Activated CD4-positive, alpha-beta memory T cell treated with anti-CD3 and anti-CD28 coated beads, Interleukin-2, amount 10 ng/mL, durations not matched to agents 7 days and 5 days (primary cell): ENCODE measurements around the gene SLC38A4. TPM values are rescaled to one million over a fixed set of nuclear protein-coding genes. Genes with fewer than 3 reads are reported as not detected.
"Not testable (repeated sequence)": the region's sequence is repeated elsewhere in the genome, so short reads cannot be mapped to it uniquely, and the experiment has no call there.

Experiments used
- CTCF ChIA-PET: fragments of 350-600 bp; sonication (Branson Sonifier 250); formaldehyde crosslinking; loops from one replicate; lab custom pipeline; 2021; ENCODE audit warnings: antibody characterized with exemption, inconsistent platforms; lab: Charles Lee
- POLR2A ChIA-PET: fragments of 350-600 bp; sonication (Branson Sonifier 250); formaldehyde crosslinking; loops from one replicate; lab custom pipeline; 2021; ENCODE audit warnings: antibody characterized with exemption; lab: Charles Lee
- DNase-seq: peaks from one replicate; pipeline ENCODE4 v3.0.0-alpha.2; 2020
- H3K27ac Mint-ChIP-seq: one replicate; pipeline ENCODE4 v1.8.0; 2021; ENCODE audit warnings: mild to moderate bottlenecking, mixed read lengths
- H3K27me3 Mint-ChIP-seq: one replicate; pipeline ENCODE4 v1.8.0; 2021; ENCODE audit warnings: mixed read lengths
- H3K36me3 Mint-ChIP-seq: one replicate; pipeline ENCODE4 v1.8.0; 2021; ENCODE audit warnings: low read depth, mixed read lengths
- H3K4me1 Mint-ChIP-seq: one replicate; pipeline ENCODE4 v1.8.0; 2021; ENCODE audit warnings: mixed read lengths
- H3K4me3 Mint-ChIP-seq: one replicate; pipeline ENCODE4 v1.8.0; 2021; ENCODE audit warnings: mild to moderate bottlenecking, mixed read lengths
- H3K9me3 Mint-ChIP-seq: one replicate; pipeline ENCODE4 v1.8.0; 2021; ENCODE audit warnings: mixed read lengths
- total RNA-seq, 2 experiments: library from RNA; stranded (reverse); gene quantifications; one replicate each; pipeline ENCODE4 v1.2.3, GENCODE V29; 2021

The SLC38A4 gene
- not detected for total RNA-seq

- H3K4me3 Mint-ChIP-seq = no peak within 1 kb of the TSS
- H3K4me1 Mint-ChIP-seq = peaks cover 1% of the 10 kb centered on the region
- H3K36me3 Mint-ChIP-seq = no peaks in the 10 kb centered on the region
- H3K27ac Mint-ChIP-seq = no peak within 1 kb of the TSS
- H3K27me3 Mint-ChIP-seq = peaks cover 57% of the 10 kb centered on the region
- POLR2A ChIA-PET = no interaction called here
- H3K9me3 Mint-ChIP-seq = no peaks in the 10 kb centered on the region
- CTCF ChIA-PET = no interaction called here
- no peak for DNase-seq
These were observed at the start of gene SLC38A4 for GRCh38 chr12:46825591-46826414. Gene SLC38A4 (minus strand): TSS chr12:46825997. CDS start chr12:46793071, 32,926 bp downstream.

- Mint-ChIP-seq H3K4me3 (no peak overlapping the region), H3K9me3 (peaks cover 13% of the 10 kb centered on the region), H3K27me3 (peaks cover 20% of the 10 kb centered on the region), H3K4me1 (no peaks in the 10 kb centered on the region), H3K36me3 (no peaks in the 10 kb centered on the region), H3K27ac (no peak overlapping the region)
- ChIA-PET POLR2A (no interaction called here), CTCF (no interaction called here)
- DNase-seq = no peak
These were observed 49.3 kb upstream of the SLC38A4 start for GRCh38 chr12:46875095-46875494.

GRCh38 chr12:46874642-46875041 is 48.8 kb upstream of the SLC38A4 start:
- H3K4me3 Mint-ChIP-seq = no peak overlapping the region
- ChIA-PET CTCF (no interaction called here), POLR2A (no interaction called here)
- DNase-seq = no peak
- H3K9me3 Mint-ChIP-seq = peaks cover 13% of the 10 kb centered on the region
- peaks cover 20% of the 10 kb centered on the region for H3K27me3 Mint-ChIP-seq
- H3K27ac Mint-ChIP-seq = no peak overlapping the region
- no peaks in the 10 kb centered on the region for H3K4me1 Mint-ChIP-seq
- H3K36me3 Mint-ChIP-seq = no peaks in the 10 kb centered on the region

GRCh38 chr12:46872135-46872534 is 46.3 kb upstream of the SLC38A4 start:
- Mint-ChIP-seq H3K27me3 (peaks cover 5% of the 10 kb centered on the region), H3K4me3 (no peak overlapping the region), H3K4me1 (no peaks in the 10 kb centered on the region), H3K36me3 (no peaks in the 10 kb centered on the region), H3K27ac (no peak overlapping the region), H3K9me3 (peaks cover 5% of the 10 kb centered on the region)
- CTCF ChIA-PET = no interaction called here
- POLR2A ChIA-PET = no interaction called here
- no peak for DNase-seq

GRCh38 chr12:46865311-46865710 is 39.5 kb upstream of the SLC38A4 start:
- ChIA-PET CTCF (no interaction called here), POLR2A (no interaction called here)
- DNase-seq = no peak
- no peak overlapping the region for H3K4me3 Mint-ChIP-seq
- peaks cover 8% of the 10 kb centered on the region for H3K9me3 Mint-ChIP-seq
- no peaks in the 10 kb centered on the region for H3K4me1 Mint-ChIP-seq
- no peaks in the 10 kb centered on the region for H3K27me3 Mint-ChIP-seq
- H3K27ac Mint-ChIP-seq = no peak overlapping the region
- no peaks in the 10 kb centered on the region for H3K36me3 Mint-ChIP-seq

- no peak for DNase-seq
- CTCF ChIA-PET = no interaction called here
- H3K4me1 Mint-ChIP-seq = no peaks in the 10 kb centered on the region
- peaks cover 13% of the 10 kb centered on the region for H3K9me3 Mint-ChIP-seq
- POLR2A ChIA-PET = no interaction called here
- H3K27ac Mint-ChIP-seq = no peak overlapping the region
- no peaks in the 10 kb centered on the region for H3K36me3 Mint-ChIP-seq
- peaks cover 2% of the 10 kb centered on the region for H3K27me3 Mint-ChIP-seq
- H3K4me3 Mint-ChIP-seq = no peak overlapping the region
These were observed 32.6 kb upstream of the SLC38A4 start for GRCh38 chr12:46858368-46858767.

GRCh38 chr12:46857486-46857885 is 31.7 kb upstream of the SLC38A4 start:
- H3K36me3 Mint-ChIP-seq = no peaks in the 10 kb centered on the region
- CTCF ChIA-PET = no interaction called here
- no peaks in the 10 kb centered on the region for H3K4me1 Mint-ChIP-seq
- peaks cover 2% of the 10 kb centered on the region for H3K27me3 Mint-ChIP-seq
- no peak overlapping the region for H3K4me3 Mint-ChIP-seq
- POLR2A ChIA-PET = no interaction called here
- H3K27ac Mint-ChIP-seq = no peak overlapping the region
- H3K9me3 Mint-ChIP-seq = peaks cover 13% of the 10 kb centered on the region
- no peak for DNase-seq

- H3K36me3 Mint-ChIP-seq = no peaks in the 10 kb centered on the region
- H3K27ac Mint-ChIP-seq = no peak overlapping the region
- POLR2A ChIA-PET = no interaction called here
- DNase-seq = no peak
- H3K9me3 Mint-ChIP-seq = peaks cover 13% of the 10 kb centered on the region
- H3K4me3 Mint-ChIP-seq = no peak overlapping the region
- peaks cover 2% of the 10 kb centered on the region for H3K27me3 Mint-ChIP-seq
- CTCF ChIA-PET = no interaction called here
- no peaks in the 10 kb centered on the region for H3K4me1 Mint-ChIP-seq
These were observed 30.0 kb upstream of the SLC38A4 start for GRCh38 chr12:46855760-46856159.

- H3K27me3 Mint-ChIP-seq, DNase-seq, H3K27ac Mint-ChIP-seq, H3K4me3 Mint-ChIP-seq, CTCF ChIA-PET, H3K9me3 Mint-ChIP-seq, H3K36me3 Mint-ChIP-seq, POLR2A ChIA-PET, H3K4me1 Mint-ChIP-seq: not testable (repeated sequence)
These were observed 28.4 kb upstream of the SLC38A4 start for GRCh38 chr12:46854188-46854587.

GRCh38 chr12:46848792-46849191 is 23.0 kb upstream of the SLC38A4 start:
- H3K4me1 Mint-ChIP-seq, H3K27ac Mint-ChIP-seq, H3K36me3 Mint-ChIP-seq, H3K27me3 Mint-ChIP-seq, CTCF ChIA-PET, H3K4me3 Mint-ChIP-seq, POLR2A ChIA-PET, DNase-seq, H3K9me3 Mint-ChIP-seq: not testable (repeated sequence)

- POLR2A ChIA-PET = no interaction called here
- no peaks in the 10 kb centered on the region for H3K4me1 Mint-ChIP-seq
- H3K4me3 Mint-ChIP-seq = no peak overlapping the region
- DNase-seq = no peak
- no peaks in the 10 kb centered on the region for H3K36me3 Mint-ChIP-seq
- peaks cover 2% of the 10 kb centered on the region for H3K27me3 Mint-ChIP-seq
- CTCF ChIA-PET = no interaction called here
- H3K27ac Mint-ChIP-seq = no peak overlapping the region
- H3K9me3 Mint-ChIP-seq = peaks cover 2% of the 10 kb centered on the region
These were observed 21.2 kb upstream of the SLC38A4 start for GRCh38 chr12:46847001-46847400.

- Mint-ChIP-seq H3K27ac (no peak overlapping the region), H3K36me3 (no peaks in the 10 kb centered on the region), H3K27me3 (peaks cover 12% of the 10 kb centered on the region), H3K4me1 (no peaks in the 10 kb centered on the region), H3K4me3 (no peak overlapping the region), H3K9me3 (peaks cover 2% of the 10 kb centered on the region)
- no peak for DNase-seq
- POLR2A ChIA-PET = no interaction called here
- CTCF ChIA-PET = no interaction called here
These were observed 18.0 kb upstream of the SLC38A4 start for GRCh38 chr12:46843811-46844210.

GRCh38 chr12:46841891-46842290 is 16.1 kb upstream of the SLC38A4 start:
- Mint-ChIP-seq H3K27me3 (peaks cover 14% of the 10 kb centered on the region), H3K27ac (no peak overlapping the region), H3K4me3 (no peak overlapping the region), H3K9me3 (no peaks in the 10 kb centered on the region), H3K36me3 (no peaks in the 10 kb centered on the region), H3K4me1 (no peaks in the 10 kb centered on the region)
- DNase-seq = no peak
- ChIA-PET CTCF (no interaction called here), POLR2A (no interaction called here)

- CTCF ChIA-PET = no interaction called here
- H3K4me3 Mint-ChIP-seq = no peak overlapping the region
- no peaks in the 10 kb centered on the region for H3K4me1 Mint-ChIP-seq
- H3K27ac Mint-ChIP-seq = no peak overlapping the region
- POLR2A ChIA-PET = no interaction called here
- DNase-seq = no peak
- no peaks in the 10 kb centered on the region for H3K36me3 Mint-ChIP-seq
- no peaks in the 10 kb centered on the region for H3K9me3 Mint-ChIP-seq
- peaks cover 21% of the 10 kb centered on the region for H3K27me3 Mint-ChIP-seq
These were observed 14.2 kb upstream of the SLC38A4 start for GRCh38 chr12:46839964-46840363.
